Fibroblast of the aortic adventitia (primary cell): ENCODE data around the gene SFTPD. TPM values are rescaled to one million over a fixed set of nuclear protein-coding genes. Genes with fewer than 3 reads are reported as not detected.

Source experiments
- total RNA-seq: library from RNA; depleted of rRNA; stranded (reverse); fragments of >200 nt; gene quantifications from 2 replicates; pipeline ENCODE4 v1.2.3, GENCODE V29; 2012; ENCODE audit warnings: low replicate concordance

Gene SFTPD
- total RNA-seq, 1 donor, result not detected

Other genes with a start within 250 kb of the SFTPD start
- 0.09 TPM in 1 of 2 replicates, not detected in the other for gene NUTM2B, start 245.9 kb downstream of the SFTPD start, total RNA-seq
- gene NUTM2E, start 122.4 kb downstream of the SFTPD start, total RNA-seq, result under 0.01 TPM in 1 of 2 replicates, not detected in the other
- 2.9 and 11.2 TPM in 2 replicates for gene TMEM254, start 129.6 kb upstream of the SFTPD start, total RNA-seq
- 32.1 and 78.7 TPM in 2 replicates for gene PLAC9, start 183.6 kb upstream of the SFTPD start, total RNA-seq